Cardiac fibroblast (primary cell): ENCODE measurements around the gene RAB3IP.

ENCODE experiments used
- DNase-seq, 2 donors: peaks; one replicate each; pipeline versions ENCODE4 v3.0.0 to v3.0.0-alpha.2; 2010; ENCODE audit warnings: low read depth in 2 of 2
- H3K4me3 ChIP-seq, 2 donors: replicated peaks in 1 of 2; 1 replicate in 1 of 2; 2 replicates in 1 of 2; pipeline ENCODE4 v1.5.1; 2011; ENCODE audit warnings: low read depth in 2 of 2, low read length in 2 of 2, mild to moderate bottlenecking in 2 of 2, moderate library complexity in 1 of 2
- TF ChIP-seq, protein P1 (sequence below): IDR thresholded peaks from one replicate; pipeline ENCODE4 v1.5.1; 2011; ENCODE audit warnings: low read depth, mild to moderate bottlenecking, low read length, inconsistent platforms

Gene RAB3IP

DNA sequence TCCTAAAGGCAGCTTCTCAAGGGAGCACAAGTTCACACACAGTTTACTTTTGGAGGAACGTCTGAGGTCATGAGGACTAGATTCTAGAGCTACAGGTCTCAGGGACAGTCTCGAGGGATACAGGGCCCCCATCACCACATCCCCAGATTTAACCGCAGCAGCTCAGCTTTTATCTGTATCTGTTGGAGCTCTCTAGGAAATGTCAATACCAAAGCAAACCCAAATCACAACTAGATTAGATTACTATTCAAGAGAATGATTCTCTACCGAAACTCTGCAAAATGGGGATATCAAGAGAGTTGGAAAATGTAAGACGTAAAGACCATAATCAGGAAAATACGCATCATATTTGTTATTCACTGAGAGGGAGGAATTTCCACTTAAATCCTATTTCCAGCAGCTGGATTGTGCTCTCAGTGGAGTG, 82.4 kb downstream of the RAB3IP start:
- DNase-seq: peak in 1 of 2 donors; percentile 16
- TF ChIP-seq, protein P1, sequence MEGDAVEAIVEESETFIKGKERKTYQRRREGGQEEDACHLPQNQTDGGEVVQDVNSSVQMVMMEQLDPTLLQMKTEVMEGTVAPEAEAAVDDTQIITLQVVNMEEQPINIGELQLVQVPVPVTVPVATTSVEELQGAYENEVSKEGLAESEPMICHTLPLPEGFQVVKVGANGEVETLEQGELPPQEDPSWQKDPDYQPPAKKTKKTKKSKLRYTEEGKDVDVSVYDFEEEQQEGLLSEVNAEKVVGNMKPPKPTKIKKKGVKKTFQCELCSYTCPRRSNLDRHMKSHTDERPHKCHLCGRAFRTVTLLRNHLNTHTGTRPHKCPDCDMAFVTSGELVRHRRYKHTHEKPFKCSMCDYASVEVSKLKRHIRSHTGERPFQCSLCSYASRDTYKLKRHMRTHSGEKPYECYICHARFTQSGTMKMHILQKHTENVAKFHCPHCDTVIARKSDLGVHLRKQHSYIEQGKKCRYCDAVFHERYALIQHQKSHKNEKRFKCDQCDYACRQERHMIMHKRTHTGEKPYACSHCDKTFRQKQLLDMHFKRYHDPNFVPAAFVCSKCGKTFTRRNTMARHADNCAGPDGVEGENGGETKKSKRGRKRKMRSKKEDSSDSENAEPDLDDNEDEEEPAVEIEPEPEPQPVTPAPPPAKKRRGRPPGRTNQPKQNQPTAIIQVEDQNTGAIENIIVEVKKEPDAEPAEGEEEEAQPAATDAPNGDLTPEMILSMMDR: no peak
- no peak overlapping the region for H3K4me3 ChIP-seq

DNA sequence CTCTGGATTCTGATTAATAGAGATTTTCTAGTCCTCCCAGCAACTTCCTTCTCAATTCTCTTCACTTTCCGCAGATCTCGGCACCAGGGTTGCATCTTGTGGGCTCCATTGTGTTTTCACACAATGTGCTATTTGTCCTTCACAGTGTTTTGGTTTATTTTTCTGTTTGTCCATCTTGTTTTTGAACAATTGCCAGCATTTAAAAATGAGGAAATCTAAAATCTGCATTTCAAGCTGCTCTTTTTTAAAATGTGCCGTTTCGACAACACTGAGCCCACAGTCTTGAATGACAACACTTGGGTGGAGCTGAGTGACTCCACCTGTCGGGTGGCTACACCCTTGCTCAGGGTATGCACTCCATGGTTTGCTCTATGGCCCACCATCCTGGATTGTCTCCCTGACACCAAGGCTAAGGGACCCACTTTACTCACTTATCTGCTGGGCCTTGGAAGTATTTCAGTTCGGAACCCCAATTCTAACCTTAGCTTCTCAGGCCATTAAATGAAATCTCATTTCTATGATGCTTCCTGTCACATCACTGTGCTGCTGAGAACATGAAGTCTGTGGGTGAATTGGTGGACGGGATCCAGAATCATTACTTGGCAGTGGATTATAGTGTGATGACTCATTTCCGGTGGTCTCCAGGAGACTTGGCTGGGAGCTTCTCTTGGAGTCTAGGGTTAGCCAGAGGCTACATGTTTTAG, 82.9 kb downstream of the RAB3IP start:
- H3K4me3 ChIP-seq: no peak overlapping the region
- TF ChIP-seq, protein P1: no peak
- DNase-seq: peak; percentile 76 to 85

GRCh38 chr12:69822201-69822860, 83.7 kb downstream of the RAB3IP start:
- H3K4me3 ChIP-seq: no peak overlapping the region
- TF ChIP-seq, protein P1: no peak
- DNase-seq: no peak

DNA sequence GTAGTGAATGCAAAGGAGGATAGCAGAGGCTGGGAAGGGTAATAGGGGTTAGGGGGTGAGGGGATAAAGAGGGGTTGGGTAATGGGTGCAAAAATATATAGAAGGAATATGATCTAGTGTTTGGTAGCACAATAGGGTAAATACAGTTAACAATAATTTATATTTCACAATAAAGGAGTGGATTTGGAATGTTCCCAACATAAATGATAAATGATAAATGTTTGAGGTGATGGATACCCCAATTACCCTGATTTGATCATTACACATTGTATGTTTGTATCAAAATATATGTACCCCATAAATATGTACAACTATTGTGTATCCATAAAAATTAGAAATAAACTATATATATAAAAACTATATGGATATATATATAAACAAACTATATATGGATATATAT, 85.4 kb downstream of the RAB3IP start:
- H3K4me3 ChIP-seq: no peak overlapping the region
- no peak for DNase-seq
- TF ChIP-seq, protein P1: no peak

GRCh38 chr12:69824966-69825560, 86.4 kb downstream of the RAB3IP start, which contains the start of gene MYRFL:
Gene MYRFL, plus strand, starts transcription at chr12:69825227. Its CDS starts 291 bp downstream, at chr12:69825518.
- H3K4me3 ChIP-seq: no peak within 1 kb of the TSS

DNA sequence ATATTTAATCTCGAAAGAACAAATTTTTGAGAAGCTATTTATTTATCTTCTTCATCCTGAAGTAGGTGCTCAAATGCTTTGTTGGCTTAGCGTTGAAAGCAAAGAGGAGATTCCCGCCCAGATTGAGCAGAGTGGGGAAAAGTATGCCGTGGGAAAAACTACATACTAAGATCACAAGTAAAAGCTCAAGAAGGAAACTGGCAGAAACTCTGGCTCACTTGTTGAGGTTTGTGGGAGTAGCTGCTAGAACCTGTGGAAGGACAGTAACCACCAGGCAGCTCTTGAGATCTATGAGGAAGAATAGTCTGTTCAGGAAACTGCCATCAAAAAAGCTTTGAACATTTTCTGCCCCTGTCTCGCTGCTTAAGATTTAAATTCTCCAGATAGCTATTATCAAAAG, 90.2 kb downstream of the RAB3IP start:
- no peak overlapping the region for H3K4me3 ChIP-seq
- TF ChIP-seq, protein P1: no peak
- no peak for DNase-seq

More at GRCh38 chr12:69824966-69825560, 86.4 kb downstream of the RAB3IP start, which contains the start of gene MYRFL:
- no peak for DNase-seq
- TF ChIP-seq, protein P1: no peak
